Measurements from ENCODE around the gene GPHN.
"Not testable (repeated sequence)": the region's sequence is repeated elsewhere in the genome, so short reads cannot be mapped to it uniquely, and the experiment has no call there.

GPHN gene

DNA sequence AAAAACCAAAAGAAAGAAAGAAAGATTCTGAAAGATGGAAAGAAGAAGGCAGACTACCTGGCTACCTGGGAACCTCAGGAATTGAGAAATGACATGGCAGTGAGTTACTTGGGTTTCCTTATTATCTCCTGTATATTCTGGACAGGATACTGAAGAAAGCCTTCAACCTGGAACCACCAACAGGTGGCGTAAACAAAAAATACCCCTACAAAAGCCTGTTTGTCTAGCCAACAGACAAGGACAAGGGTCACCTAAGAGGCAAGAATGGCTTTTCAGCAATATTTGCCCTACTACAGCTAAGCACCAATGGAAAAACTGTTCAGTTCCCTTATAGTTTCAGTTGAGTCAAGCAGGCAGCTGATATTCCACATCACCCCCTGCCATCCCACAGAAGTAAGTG is 274.9 kb downstream of the GPHN start:
- no peaks in the 10 kb centered on the region for H3K4me1 ChIP-seq (ENCODE audit: insufficient read depth, low read length)
- H3K9me3 ChIP-seq (ENCODE audit: control insufficient read depth, insufficient read depth, low read length), result no peaks in the 10 kb centered on the region
- no peaks in the 10 kb centered on the region for H3K36me3 ChIP-seq (ENCODE audit: insufficient read depth, low read length)
- H3K9ac ChIP-seq (ENCODE audit: low read depth, low read length), result no peak overlapping the region

DNA sequence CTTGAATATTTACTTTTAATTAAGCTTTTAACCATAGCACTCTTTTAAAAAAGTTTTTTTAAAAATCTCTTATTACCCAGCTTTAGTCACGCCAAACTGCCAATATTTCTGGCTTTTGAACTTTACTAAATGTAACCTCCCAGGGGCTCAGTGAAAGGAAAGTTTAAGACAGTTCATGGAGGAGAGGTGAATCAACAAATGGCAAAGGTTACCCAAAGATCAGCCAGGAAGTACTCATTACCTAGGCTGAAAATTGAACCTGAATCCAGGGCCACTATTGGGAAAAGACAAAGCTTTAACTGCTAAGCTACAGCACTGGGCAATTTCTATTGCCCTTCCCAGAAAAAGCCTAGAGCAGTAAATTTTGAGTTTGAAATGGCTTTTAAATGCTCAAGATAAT is 282.2 kb downstream of the GPHN start:
- H3K9ac ChIP-seq (ENCODE audit: low read depth, low read length), result no peak overlapping the region
- H3K4me1 ChIP-seq (ENCODE audit: insufficient read depth, low read length), result no peaks in the 10 kb centered on the region

DNA sequence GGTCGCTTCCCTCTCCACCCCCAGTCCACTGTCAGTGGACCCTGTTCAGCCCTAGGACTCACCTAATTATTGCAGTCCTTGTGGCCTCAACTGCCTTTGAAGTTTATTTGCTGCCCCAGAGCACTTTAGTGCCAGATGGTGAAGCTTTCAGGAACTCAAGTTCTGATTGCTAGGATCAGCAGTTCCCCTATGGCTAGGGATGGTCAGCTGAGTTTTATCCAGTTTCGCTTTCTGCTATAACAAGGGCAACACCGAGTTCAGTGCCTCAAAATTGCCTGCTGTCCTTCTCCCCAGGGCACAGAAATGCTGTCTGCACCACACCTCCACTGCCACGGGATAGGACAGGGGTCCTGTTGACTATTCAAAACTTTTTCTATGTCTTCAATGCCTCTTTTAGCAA is 295.0 kb downstream of the GPHN start:
- no peaks in the 10 kb centered on the region for H3K4me1 ChIP-seq (ENCODE audit: insufficient read depth, low read length)
- no peaks in the 10 kb centered on the region for H3K36me3 ChIP-seq (ENCODE audit: insufficient read depth, low read length)
- H3K9ac ChIP-seq (ENCODE audit: low read depth, low read length), result no peak overlapping the region
- H3K9me3 ChIP-seq (ENCODE audit: control insufficient read depth, insufficient read depth, low read length), result no peaks in the 10 kb centered on the region

More for the DNA sequence above, 282.2 kb downstream of the GPHN start:
- Histone ChIP-seq H3K36me3 (ENCODE audit: insufficient read depth, low read length) (no peaks in the 10 kb centered on the region), H3K9me3 (ENCODE audit: control insufficient read depth, insufficient read depth, low read length) (no peaks in the 10 kb centered on the region; the same call in 1 of the 2 replicates)

GRCh38 chr14:66804141-66804540 is 296.2 kb downstream of the GPHN start:
- Histone ChIP-seq H3K9ac (ENCODE audit: low read depth, low read length) (no peak overlapping the region), H3K4me1 (ENCODE audit: insufficient read depth, low read length) (no peaks in the 10 kb centered on the region), H3K36me3 (ENCODE audit: insufficient read depth, low read length) (no peaks in the 10 kb centered on the region), H3K9me3 (ENCODE audit: control insufficient read depth, insufficient read depth, low read length) (no peaks in the 10 kb centered on the region)

- no peak overlapping the region for H3K9ac ChIP-seq (ENCODE audit: low read depth, low read length)
- no peaks in the 10 kb centered on the region for H3K36me3 ChIP-seq (ENCODE audit: insufficient read depth, low read length)
- H3K4me1 ChIP-seq (ENCODE audit: insufficient read depth, low read length), result no peaks in the 10 kb centered on the region
- H3K9me3 ChIP-seq (ENCODE audit: control insufficient read depth, insufficient read depth, low read length), result no peaks in the 10 kb centered on the region; the same call in 1 of the 2 replicates
Measured at GRCh38 chr14:66813636-66814035, 305.7 kb downstream of the GPHN start.

DNA sequence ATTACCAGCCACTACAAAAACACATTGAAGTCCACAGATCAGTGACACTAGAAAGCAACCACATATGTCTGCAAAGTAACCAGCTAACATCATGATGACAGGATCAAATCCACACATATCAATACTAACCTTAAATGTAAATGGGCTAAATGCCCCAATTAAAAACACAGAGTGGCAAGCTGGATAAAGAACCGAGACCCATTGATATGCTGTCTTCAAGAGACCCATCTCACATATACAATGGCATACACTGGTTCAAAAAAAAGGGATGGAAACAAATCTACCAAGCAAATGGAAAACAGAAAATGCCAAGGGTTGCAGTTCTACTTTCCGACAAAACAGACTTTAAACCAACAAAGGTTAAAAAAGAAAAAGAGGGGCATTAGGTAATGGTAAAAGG is 307.7 kb downstream of the GPHN start:
- Histone ChIP-seq H3K4me1 (ENCODE audit: insufficient read depth, low read length) (no peaks in the 10 kb centered on the region), H3K9ac (ENCODE audit: low read depth, low read length) (no peak overlapping the region), H3K36me3 (ENCODE audit: insufficient read depth, low read length) (no peaks in the 10 kb centered on the region), H3K9me3 (ENCODE audit: control insufficient read depth, insufficient read depth, low read length) (no peaks in the 10 kb centered on the region; the same call in 1 of the 2 replicates)

GRCh38 chr14:66824251-66824650 is 316.3 kb downstream of the GPHN start:
- Histone ChIP-seq H3K9ac (ENCODE audit: low read depth, low read length) (no peak overlapping the region), H3K36me3 (ENCODE audit: insufficient read depth, low read length) (no peaks in the 10 kb centered on the region), H3K4me1 (ENCODE audit: insufficient read depth, low read length) (peaks cover 4% of the 10 kb centered on the region; the same call in 1 of the 2 replicates), H3K9me3 (ENCODE audit: control insufficient read depth, insufficient read depth, low read length) (no peaks in the 10 kb centered on the region)

- no peak overlapping the region for H3K9ac ChIP-seq (ENCODE audit: low read depth, low read length)
- H3K4me1 ChIP-seq (ENCODE audit: insufficient read depth, low read length), result peaks cover 4% of the 10 kb centered on the region; the same call in 1 of the 2 replicates
- H3K9me3 ChIP-seq (ENCODE audit: control insufficient read depth, insufficient read depth, low read length), result no peaks in the 10 kb centered on the region
- H3K36me3 ChIP-seq (ENCODE audit: insufficient read depth, low read length), result no peaks in the 10 kb centered on the region
Measured at GRCh38 chr14:66827182-66827581, 319.2 kb downstream of the GPHN start.

DNA sequence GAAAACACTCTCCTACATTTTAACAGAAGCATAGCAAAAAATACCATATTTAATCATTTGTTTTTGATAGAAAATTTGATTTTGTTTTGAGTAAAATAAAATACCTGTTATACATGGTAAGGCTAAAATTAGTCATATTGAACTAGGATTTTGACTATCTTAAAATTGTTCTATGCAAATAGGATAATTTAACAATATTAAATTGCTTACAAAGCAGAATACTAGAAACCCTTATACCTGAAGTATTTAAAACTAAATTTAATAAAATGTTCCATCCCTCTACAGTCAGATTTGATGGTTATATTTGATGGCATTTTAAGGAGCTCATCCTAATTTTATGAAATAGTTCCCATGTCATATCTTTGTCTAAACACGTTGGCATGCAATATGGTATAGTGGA is 323.2 kb downstream of the GPHN start:
- H3K4me1 ChIP-seq (ENCODE audit: insufficient read depth, low read length), result 0 out of 2 replicates have a peak, but pooled peaks cover 4% of the 10 kb centered on the region
- H3K9ac ChIP-seq (ENCODE audit: low read depth, low read length), result no peak overlapping the region
- H3K36me3 ChIP-seq (ENCODE audit: insufficient read depth, low read length), result no peaks in the 10 kb centered on the region
- no peaks in the 10 kb centered on the region for H3K9me3 ChIP-seq (ENCODE audit: control insufficient read depth, insufficient read depth, low read length)

DNA sequence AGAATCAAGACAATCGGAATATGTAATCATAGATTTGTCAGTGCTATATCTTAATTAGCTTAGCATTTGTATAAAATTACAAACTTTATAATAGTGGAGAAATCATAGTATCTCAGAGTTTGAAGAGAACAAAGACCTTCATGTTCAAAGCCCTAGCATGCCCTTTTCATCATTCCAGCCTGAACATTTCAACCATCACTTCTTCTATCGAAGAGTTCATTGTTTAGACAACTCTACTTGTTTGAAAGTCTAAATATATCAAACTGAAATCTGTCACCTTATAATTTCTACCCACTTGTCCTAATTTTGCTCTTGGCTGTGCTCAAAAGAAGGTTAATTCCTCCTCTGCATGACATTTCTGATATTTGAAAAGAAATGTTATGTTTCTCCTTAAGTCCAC is 325.9 kb downstream of the GPHN start:
- H3K4me1 ChIP-seq (ENCODE audit: insufficient read depth, low read length), result no peaks in the 10 kb centered on the region
- H3K9ac ChIP-seq (ENCODE audit: low read depth, low read length), result no peak overlapping the region
- no peaks in the 10 kb centered on the region for H3K9me3 ChIP-seq (ENCODE audit: control insufficient read depth, insufficient read depth, low read length)
- no peaks in the 10 kb centered on the region for H3K36me3 ChIP-seq (ENCODE audit: insufficient read depth, low read length)

GRCh38 chr14:66837436-66837835 is 329.5 kb downstream of the GPHN start:
- not testable (repeated sequence) for H3K4me1 ChIP-seq (ENCODE audit: insufficient read depth, low read length); H3K36me3 ChIP-seq (ENCODE audit: insufficient read depth, low read length); H3K9me3 ChIP-seq (ENCODE audit: control insufficient read depth, insufficient read depth, low read length); H3K9ac ChIP-seq (ENCODE audit: low read depth, low read length)

GRCh38 chr14:66842911-66843512 is 335.1 kb downstream of the GPHN start:
- Histone ChIP-seq H3K9me3 (ENCODE audit: control insufficient read depth, insufficient read depth, low read length) (no peaks in the 10 kb centered on the region), H3K4me1 (ENCODE audit: insufficient read depth, low read length) (no peaks in the 10 kb centered on the region; the same call in 1 of the 2 replicates), H3K36me3 (ENCODE audit: insufficient read depth, low read length) (no peaks in the 10 kb centered on the region), H3K9ac (ENCODE audit: low read depth, low read length) (no peak overlapping the region)

DNA sequence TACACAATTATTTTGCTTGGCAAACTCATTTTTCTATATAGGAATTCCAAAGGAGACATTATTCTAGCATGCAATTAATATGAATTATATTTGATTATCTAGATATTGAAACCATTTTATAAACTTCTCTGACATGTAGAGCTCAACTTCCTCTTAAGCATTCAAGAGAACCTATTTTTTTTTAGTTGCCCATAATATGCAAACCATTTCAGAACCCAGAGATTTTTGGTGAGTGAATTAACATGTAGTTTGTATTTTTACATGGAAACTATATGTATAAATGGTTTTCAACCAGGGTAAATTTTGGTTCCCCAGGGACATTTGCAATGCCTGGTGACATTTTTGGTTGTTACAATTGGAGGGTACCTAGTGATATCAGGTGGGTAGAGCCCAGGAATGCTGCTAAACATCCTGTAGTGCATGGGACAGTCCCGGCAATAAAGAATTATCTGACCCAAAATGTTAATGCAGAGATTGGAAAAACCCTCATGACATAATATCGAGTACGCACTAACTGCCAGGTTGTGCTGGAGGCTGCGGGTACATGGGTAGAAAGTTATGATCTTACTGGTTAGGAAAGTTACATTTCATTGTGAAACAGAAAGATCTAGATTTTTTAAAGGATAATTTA is 342.4 kb downstream of the GPHN start:
- Histone ChIP-seq H3K9ac (ENCODE audit: low read depth, low read length) (no peak overlapping the region), H3K4me1 (ENCODE audit: insufficient read depth, low read length) (no peaks in the 10 kb centered on the region), H3K9me3 (ENCODE audit: control insufficient read depth, insufficient read depth, low read length) (no peaks in the 10 kb centered on the region), H3K36me3 (ENCODE audit: insufficient read depth, low read length) (no peaks in the 10 kb centered on the region)

- H3K4me1 ChIP-seq (ENCODE audit: insufficient read depth, low read length), result no peaks in the 10 kb centered on the region
- H3K9ac ChIP-seq (ENCODE audit: low read depth, low read length), result no peak overlapping the region
- no peaks in the 10 kb centered on the region for H3K36me3 ChIP-seq (ENCODE audit: insufficient read depth, low read length)
- no peaks in the 10 kb centered on the region for H3K9me3 ChIP-seq (ENCODE audit: control insufficient read depth, insufficient read depth, low read length)
Measured at GRCh38 chr14:66853311-66853710, 345.4 kb downstream of the GPHN start.

GRCh38 chr14:66857867-66858266 is 349.9 kb downstream of the GPHN start:
- Histone ChIP-seq H3K9me3 (ENCODE audit: control insufficient read depth, insufficient read depth, low read length) (no peaks in the 10 kb centered on the region), H3K4me1 (ENCODE audit: insufficient read depth, low read length) (no peaks in the 10 kb centered on the region), H3K36me3 (ENCODE audit: insufficient read depth, low read length) (no peaks in the 10 kb centered on the region), H3K9ac (ENCODE audit: low read depth, low read length) (no peak overlapping the region)
